HL-60 (cell line): ENCODE data around the gene PTPN3.
"Not testable (repeated sequence)": the region's sequence is repeated elsewhere in the genome, so short reads cannot be mapped to it uniquely, and the experiment has no call there.

ENCODE experiments used
- DNase-seq, 2 experiments: peaks; one replicate each; pipeline ENCODE4 v3.0.0-alpha.2; 2010 to 2020; ENCODE audit warnings: low read depth in 1 of 2, low spot score in 1 of 2
- H3K27ac ChIP-seq: fragments of 250-450 bp; sonication (Bioruptor Pico); replicated peaks from 2 replicates; pipeline ENCODE4 v1.5.1; 2020; ENCODE audit warnings: mild to moderate bottlenecking, moderate library complexity
- H3K27me3 ChIP-seq: fragments of 250-450 bp; sonication (Bioruptor Pico); 2 replicates; pipeline ENCODE4 v1.5.1; 2021; ENCODE audit warnings: mild to moderate bottlenecking, moderate library complexity; ENCODE audit not compliant: insufficient read depth, poor library complexity, severe bottlenecking
- H3K4me3 ChIP-seq: replicated peaks from 2 replicates; pipeline ENCODE4 v1.5.1; 2011; ENCODE audit warnings: mild to moderate bottlenecking, control low read depth, low read length; ENCODE audit not compliant: insufficient read depth
- GABPA ChIP-seq: IDR thresholded peaks from 2 replicates; pipeline ENCODE4 v1.6.1; 2012; ENCODE audit warnings: low read depth
- POLR2AphosphoS5 ChIP-seq: IDR thresholded peaks from 2 replicates; pipeline ENCODE4 v1.6.1; 2012; ENCODE audit warnings: low read depth
- SPI1 ChIP-seq: IDR thresholded peaks from 2 replicates; pipeline ENCODE4 v1.6.1; 2012; ENCODE audit warnings: low read depth, mild to moderate bottlenecking, borderline replicate concordance
- TF ChIP-seq, protein P1 (sequence below): IDR thresholded peaks from 2 replicates; pipeline ENCODE4 v1.6.1; 2012; ENCODE audit warnings: low read depth; ENCODE audit not compliant: insufficient replicate concordance
- TF ChIP-seq, protein P2 (sequence below): IDR thresholded peaks from one replicate; pipeline ENCODE4 v1.5.1; 2011; ENCODE audit warnings: low read length, control low read depth, inconsistent platforms; ENCODE audit not compliant: insufficient read depth

Gene PTPN3

DNA sequence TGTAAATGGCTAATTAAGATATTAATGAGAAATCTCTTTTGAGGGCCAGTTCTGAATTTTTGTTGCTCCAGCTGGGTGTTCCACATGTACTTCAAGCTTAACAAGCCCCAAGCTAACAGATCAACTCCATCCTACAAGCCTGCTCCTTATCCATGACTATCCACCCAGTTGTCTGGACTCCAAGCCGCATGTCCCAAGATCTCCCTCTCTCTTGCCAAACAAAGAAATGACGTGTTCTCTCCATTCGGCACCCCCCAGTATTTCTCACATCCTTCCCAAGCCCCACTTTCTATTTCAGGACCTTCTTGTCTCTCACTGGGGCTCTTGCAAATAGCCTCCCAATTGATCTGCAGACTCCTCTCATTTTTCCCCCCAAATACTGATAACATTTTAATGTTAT, 15.8 kb upstream of the PTPN3 start:
- TF ChIP-seq POLR2AphosphoS5 (no peak), GABPA (no peak), SPI1 (no peak)
- TF ChIP-seq, protein P1, sequence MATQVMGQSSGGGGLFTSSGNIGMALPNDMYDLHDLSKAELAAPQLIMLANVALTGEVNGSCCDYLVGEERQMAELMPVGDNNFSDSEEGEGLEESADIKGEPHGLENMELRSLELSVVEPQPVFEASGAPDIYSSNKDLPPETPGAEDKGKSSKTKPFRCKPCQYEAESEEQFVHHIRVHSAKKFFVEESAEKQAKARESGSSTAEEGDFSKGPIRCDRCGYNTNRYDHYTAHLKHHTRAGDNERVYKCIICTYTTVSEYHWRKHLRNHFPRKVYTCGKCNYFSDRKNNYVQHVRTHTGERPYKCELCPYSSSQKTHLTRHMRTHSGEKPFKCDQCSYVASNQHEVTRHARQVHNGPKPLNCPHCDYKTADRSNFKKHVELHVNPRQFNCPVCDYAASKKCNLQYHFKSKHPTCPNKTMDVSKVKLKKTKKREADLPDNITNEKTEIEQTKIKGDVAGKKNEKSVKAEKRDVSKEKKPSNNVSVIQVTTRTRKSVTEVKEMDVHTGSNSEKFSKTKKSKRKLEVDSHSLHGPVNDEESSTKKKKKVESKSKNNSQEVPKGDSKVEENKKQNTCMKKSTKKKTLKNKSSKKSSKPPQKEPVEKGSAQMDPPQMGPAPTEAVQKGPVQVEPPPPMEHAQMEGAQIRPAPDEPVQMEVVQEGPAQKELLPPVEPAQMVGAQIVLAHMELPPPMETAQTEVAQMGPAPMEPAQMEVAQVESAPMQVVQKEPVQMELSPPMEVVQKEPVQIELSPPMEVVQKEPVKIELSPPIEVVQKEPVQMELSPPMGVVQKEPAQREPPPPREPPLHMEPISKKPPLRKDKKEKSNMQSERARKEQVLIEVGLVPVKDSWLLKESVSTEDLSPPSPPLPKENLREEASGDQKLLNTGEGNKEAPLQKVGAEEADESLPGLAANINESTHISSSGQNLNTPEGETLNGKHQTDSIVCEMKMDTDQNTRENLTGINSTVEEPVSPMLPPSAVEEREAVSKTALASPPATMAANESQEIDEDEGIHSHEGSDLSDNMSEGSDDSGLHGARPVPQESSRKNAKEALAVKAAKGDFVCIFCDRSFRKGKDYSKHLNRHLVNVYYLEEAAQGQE, result no peak
- TF ChIP-seq, protein P2, sequence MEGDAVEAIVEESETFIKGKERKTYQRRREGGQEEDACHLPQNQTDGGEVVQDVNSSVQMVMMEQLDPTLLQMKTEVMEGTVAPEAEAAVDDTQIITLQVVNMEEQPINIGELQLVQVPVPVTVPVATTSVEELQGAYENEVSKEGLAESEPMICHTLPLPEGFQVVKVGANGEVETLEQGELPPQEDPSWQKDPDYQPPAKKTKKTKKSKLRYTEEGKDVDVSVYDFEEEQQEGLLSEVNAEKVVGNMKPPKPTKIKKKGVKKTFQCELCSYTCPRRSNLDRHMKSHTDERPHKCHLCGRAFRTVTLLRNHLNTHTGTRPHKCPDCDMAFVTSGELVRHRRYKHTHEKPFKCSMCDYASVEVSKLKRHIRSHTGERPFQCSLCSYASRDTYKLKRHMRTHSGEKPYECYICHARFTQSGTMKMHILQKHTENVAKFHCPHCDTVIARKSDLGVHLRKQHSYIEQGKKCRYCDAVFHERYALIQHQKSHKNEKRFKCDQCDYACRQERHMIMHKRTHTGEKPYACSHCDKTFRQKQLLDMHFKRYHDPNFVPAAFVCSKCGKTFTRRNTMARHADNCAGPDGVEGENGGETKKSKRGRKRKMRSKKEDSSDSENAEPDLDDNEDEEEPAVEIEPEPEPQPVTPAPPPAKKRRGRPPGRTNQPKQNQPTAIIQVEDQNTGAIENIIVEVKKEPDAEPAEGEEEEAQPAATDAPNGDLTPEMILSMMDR, result no peak
- Histone ChIP-seq H3K27ac (no peak overlapping the region), H3K27me3 (peaks cover 5% of the 10 kb centered on the region), H3K4me3 (no peak overlapping the region)
- no peak for DNase-seq

DNA sequence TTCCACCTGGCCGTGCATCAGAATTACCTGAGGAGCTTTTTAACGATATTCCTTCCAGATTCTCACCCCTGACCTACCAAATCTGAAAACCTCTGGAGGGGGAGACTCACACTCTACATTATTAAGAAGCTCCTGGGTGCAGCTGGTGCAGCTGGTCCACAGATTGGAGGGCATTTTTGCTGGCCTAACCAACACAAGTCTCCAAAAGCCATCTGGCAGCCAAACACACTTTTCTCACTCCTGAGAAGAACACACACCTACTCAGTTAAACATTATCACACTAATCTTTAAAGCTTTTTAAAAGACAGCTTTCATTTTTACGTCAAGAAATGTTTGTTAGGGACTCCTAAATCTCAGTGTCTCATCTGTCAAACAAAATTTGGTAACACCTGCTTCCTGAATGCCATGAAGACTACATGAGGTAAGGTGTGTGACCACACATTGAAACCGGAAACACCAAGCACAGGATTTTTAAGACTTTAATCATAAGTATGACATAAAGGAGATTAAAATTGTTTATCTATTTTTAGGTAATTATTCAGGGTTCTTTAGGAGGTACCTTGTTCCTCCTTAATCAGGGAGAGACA, 14.2 kb upstream of the PTPN3 start:
- TF ChIP-seq SPI1 (no peak), GABPA (no peak), POLR2AphosphoS5 (no peak)
- TF ChIP-seq, protein P1, result no peak
- TF ChIP-seq, protein P2, result no peak
- H3K4me3 ChIP-seq, result no peak overlapping the region
- DNase-seq, result no peak
- peaks cover 5% of the 10 kb centered on the region for H3K27me3 ChIP-seq
- no peak overlapping the region for H3K27ac ChIP-seq

DNA sequence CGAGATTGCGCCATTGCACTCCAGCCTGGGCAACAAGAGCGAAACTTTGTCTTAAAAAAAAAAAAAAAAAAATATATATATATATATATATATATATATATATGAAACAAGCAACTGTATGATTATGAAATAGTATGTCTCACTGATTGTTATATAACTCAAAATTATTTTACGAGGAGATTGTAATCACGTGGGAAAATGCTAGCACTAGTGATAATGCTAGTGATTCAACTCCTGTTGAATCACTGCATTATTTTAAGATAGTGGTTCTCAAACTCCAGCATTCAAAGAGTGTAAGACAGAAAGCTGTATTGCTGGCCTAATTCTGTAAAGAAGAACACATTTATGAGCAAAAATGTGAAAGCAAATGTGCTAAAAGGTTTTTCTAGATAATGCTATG, 12.4 kb upstream of the PTPN3 start:
- no peak for DNase-seq
- Histone ChIP-seq H3K4me3 (no peak overlapping the region), H3K27ac (no peak overlapping the region), H3K27me3 (peaks cover 5% of the 10 kb centered on the region)
- TF ChIP-seq, protein P1, result no peak
- TF ChIP-seq, protein P2, result no peak
- no peak for TF ChIP-seq POLR2AphosphoS5
- no peak for TF ChIP-seq SPI1
- TF ChIP-seq GABPA, result no peak

DNA sequence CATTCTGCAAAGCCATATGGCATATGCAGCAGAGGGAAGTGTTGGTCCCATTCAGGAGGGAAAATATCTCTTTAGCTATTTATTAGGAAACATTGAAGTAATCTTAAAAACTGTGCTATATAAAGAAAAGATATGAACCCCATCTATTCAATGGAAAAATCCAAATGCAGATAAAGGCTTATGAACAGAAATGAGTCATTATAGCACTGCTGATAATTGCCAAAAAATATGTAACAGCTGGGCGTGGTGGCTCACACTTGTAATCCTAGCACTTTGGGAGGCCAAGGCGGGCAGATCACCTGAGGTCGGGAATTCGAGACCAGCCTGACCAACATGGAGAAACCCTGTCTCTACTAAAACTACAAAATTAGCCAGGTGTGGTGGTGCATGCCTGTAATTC, 11.9 kb upstream of the PTPN3 start:
- not testable (repeated sequence) for DNase-seq, H3K4me3 ChIP-seq, H3K27ac ChIP-seq, H3K27me3 ChIP-seq
